ENCODE measurements around the gene IQGAP1. TPM values are rescaled to one million over a fixed set of nuclear protein-coding genes. Genes with fewer than 3 reads are reported as not detected.

IQGAP1 gene
- total and polyA plus RNA-seq, 2 experiments from 2014 or later: 65.8 to 125 TPM

DNA sequence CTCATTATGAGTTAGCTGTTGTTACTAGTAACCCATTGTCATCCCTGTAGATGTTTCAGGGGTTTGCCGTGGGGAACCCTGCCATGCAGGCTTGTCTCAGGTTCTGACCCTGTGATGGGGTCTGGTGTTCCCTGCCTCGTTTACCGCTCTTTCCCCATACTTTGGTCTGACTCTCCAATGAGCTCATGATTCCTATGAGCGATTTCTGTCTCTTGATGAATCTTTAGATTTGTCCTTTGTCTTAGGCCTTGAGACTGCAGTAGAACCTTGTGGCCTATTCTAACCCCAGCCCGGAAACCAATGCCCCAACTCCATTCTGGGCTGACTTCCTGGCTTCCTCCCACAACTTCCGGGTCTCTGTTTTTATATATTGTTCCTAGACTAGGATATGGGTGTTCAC, 11.3 kb upstream of the IQGAP1 start:
- Histone ChIP-seq H2AFZ (no peak overlapping the region), H3K27ac (no peak overlapping the region), H3K4me1 (ENCODE audit: insufficient read depth) (no peaks in the 10 kb centered on the region)

GRCh38 chr15:90379263-90379662, 8.8 kb upstream of the IQGAP1 start:
- 95% methylated on average over 3 of the region's 3 CpGs for WGBS (ENCODE audit: low lambda C conversion rate, missing lambda C conversion rate)
- Histone ChIP-seq H3K36me3 (replicated peaks; ENCODE audit: insufficient read depth, low read depth) (no peaks in the 10 kb centered on the region), H3K27ac (no peak overlapping the region), H4K20me1 (ENCODE audit: insufficient read depth, poor library complexity, severe bottlenecking) (no peaks in the 10 kb centered on the region), H3K9me2 (replicated peaks; ENCODE audit: insufficient read depth) (no peaks in the 10 kb centered on the region), H3K9me3 (ENCODE audit: low read depth) (no peaks in the 10 kb centered on the region), H3K4me3 (no peak overlapping the region), H3K27me3 (no peaks in the 10 kb centered on the region), H3K4me2 (no peak overlapping the region), H3K79me2 (no peaks in the 10 kb centered on the region), H2AFZ (no peak overlapping the region), H3K4me1 (ENCODE audit: insufficient read depth) (no peaks in the 10 kb centered on the region)
- TF ChIP-seq, protein P1, sequence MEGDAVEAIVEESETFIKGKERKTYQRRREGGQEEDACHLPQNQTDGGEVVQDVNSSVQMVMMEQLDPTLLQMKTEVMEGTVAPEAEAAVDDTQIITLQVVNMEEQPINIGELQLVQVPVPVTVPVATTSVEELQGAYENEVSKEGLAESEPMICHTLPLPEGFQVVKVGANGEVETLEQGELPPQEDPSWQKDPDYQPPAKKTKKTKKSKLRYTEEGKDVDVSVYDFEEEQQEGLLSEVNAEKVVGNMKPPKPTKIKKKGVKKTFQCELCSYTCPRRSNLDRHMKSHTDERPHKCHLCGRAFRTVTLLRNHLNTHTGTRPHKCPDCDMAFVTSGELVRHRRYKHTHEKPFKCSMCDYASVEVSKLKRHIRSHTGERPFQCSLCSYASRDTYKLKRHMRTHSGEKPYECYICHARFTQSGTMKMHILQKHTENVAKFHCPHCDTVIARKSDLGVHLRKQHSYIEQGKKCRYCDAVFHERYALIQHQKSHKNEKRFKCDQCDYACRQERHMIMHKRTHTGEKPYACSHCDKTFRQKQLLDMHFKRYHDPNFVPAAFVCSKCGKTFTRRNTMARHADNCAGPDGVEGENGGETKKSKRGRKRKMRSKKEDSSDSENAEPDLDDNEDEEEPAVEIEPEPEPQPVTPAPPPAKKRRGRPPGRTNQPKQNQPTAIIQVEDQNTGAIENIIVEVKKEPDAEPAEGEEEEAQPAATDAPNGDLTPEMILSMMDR (IDR thresholded peaks at IDR 0.05; ENCODE audit: poor library complexity): no peak
- no peak for TF ChIP-seq EZH2 (IDR thresholded peaks at IDR 0.05; ENCODE audit: borderline replicate concordance)
- no peak for TF ChIP-seq EZH2phosphoT487 (IDR thresholded peaks at IDR 0.05; ENCODE audit: low read depth, severe bottlenecking, unreplicated experiment)
- no peak for DNase-seq (ENCODE audit: low spot score)

More for the DNA sequence above, 11.3 kb upstream of the IQGAP1 start:
- Histone ChIP-seq H4K20me1 (ENCODE audit: insufficient read depth, poor library complexity, severe bottlenecking) (no peaks in the 10 kb centered on the region), H3K27me3 (no peaks in the 10 kb centered on the region), H3K9me2 (replicated peaks; ENCODE audit: insufficient read depth) (no peaks in the 10 kb centered on the region), H3K79me2 (no peaks in the 10 kb centered on the region), H3K4me2 (no peak overlapping the region), H3K36me3 (replicated peaks; ENCODE audit: insufficient read depth, low read depth) (no peaks in the 10 kb centered on the region), H3K9me3 (ENCODE audit: low read depth) (no peaks in the 10 kb centered on the region), H3K4me3 (no peak overlapping the region)
- 94% methylated on average over 6 of the region's 6 CpGs for WGBS (ENCODE audit: low lambda C conversion rate, missing lambda C conversion rate)
- DNase-seq (ENCODE audit: low spot score): no peak
- TF ChIP-seq, protein P1 (IDR thresholded peaks at IDR 0.05; ENCODE audit: poor library complexity): no peak
- TF ChIP-seq EZH2 (IDR thresholded peaks at IDR 0.05; ENCODE audit: borderline replicate concordance): no peak
- no peak for TF ChIP-seq EZH2phosphoT487 (IDR thresholded peaks at IDR 0.05; ENCODE audit: low read depth, severe bottlenecking, unreplicated experiment)

DNA sequence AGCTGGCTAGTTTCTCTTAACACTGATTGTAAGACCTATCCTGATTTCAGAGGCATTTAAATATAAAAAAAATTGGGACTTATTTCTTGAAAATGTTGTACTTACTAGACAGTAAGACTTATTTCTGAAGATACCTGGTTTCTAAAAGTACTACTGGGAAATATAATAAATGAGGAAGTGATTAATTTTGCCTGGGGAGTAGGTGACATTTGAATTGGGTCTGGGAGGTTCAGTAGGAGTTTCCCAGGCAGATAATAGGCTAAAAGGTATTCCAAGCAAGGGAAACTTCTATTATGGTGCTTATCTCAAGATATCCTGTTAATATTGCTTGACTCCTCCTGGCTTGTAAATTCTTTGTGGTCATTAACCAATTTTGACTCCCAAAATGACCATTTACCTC, 6.5 kb upstream of the IQGAP1 start:
- Histone ChIP-seq H3K9me2 (replicated peaks; ENCODE audit: insufficient read depth) (no peaks in the 10 kb centered on the region), H3K9me3 (ENCODE audit: low read depth) (no peaks in the 10 kb centered on the region), H3K4me3 (no peak overlapping the region), H3K4me1 (ENCODE audit: insufficient read depth) (no peaks in the 10 kb centered on the region), H3K79me2 (no peaks in the 10 kb centered on the region), H2AFZ (no peak overlapping the region), H3K4me2 (no peak overlapping the region), H3K36me3 (replicated peaks; ENCODE audit: insufficient read depth, low read depth) (no peaks in the 10 kb centered on the region), H4K20me1 (ENCODE audit: insufficient read depth, poor library complexity, severe bottlenecking) (no peaks in the 10 kb centered on the region), H3K27ac (no peak overlapping the region), H3K27me3 (no peaks in the 10 kb centered on the region)
- TF ChIP-seq EZH2 (IDR thresholded peaks at IDR 0.05; ENCODE audit: borderline replicate concordance): no peak
- TF ChIP-seq, protein P1 (IDR thresholded peaks at IDR 0.05; ENCODE audit: poor library complexity): no peak
- TF ChIP-seq EZH2phosphoT487 (IDR thresholded peaks at IDR 0.05; ENCODE audit: low read depth, severe bottlenecking, unreplicated experiment): no peak
- no peak for DNase-seq (ENCODE audit: low spot score)

- no peak for DNase-seq (ENCODE audit: low spot score)
- no peak overlapping the region for H3K4me3 ChIP-seq
- TF ChIP-seq, protein P1 (IDR thresholded peaks at IDR 0.05; ENCODE audit: poor library complexity): no peak
- no peak for TF ChIP-seq EZH2phosphoT487 (IDR thresholded peaks at IDR 0.05; ENCODE audit: low read depth, severe bottlenecking, unreplicated experiment)
- no peak for TF ChIP-seq EZH2 (IDR thresholded peaks at IDR 0.05; ENCODE audit: borderline replicate concordance)
Measured at GRCh38 chr15:90382320-90382719, 5.7 kb upstream of the IQGAP1 start.

More at GRCh38 chr15:90382320-90382719, 5.7 kb upstream of the IQGAP1 start:
- Histone ChIP-seq H3K4me1 (ENCODE audit: insufficient read depth) (no peaks in the 10 kb centered on the region), H3K4me2 (no peak overlapping the region), H2AFZ (no peak overlapping the region), H3K36me3 (replicated peaks; ENCODE audit: insufficient read depth, low read depth) (no peaks in the 10 kb centered on the region), H3K79me2 (no peaks in the 10 kb centered on the region), H3K27ac (no peak overlapping the region), H3K9me3 (ENCODE audit: low read depth) (no peaks in the 10 kb centered on the region), H4K20me1 (ENCODE audit: insufficient read depth, poor library complexity, severe bottlenecking) (no peaks in the 10 kb centered on the region), H3K9me2 (replicated peaks; ENCODE audit: insufficient read depth) (no peaks in the 10 kb centered on the region), H3K27me3 (no peaks in the 10 kb centered on the region)

Data from hepatocyte (in vitro differentiated cells).